SK-N-SH (cell line): Measurements from ENCODE around the gene CCND1. TPM values are rescaled to one million over a fixed set of nuclear protein-coding genes. Genes with fewer than 3 reads are reported as not detected.

Experiments used
- CTCF ChIA-PET: fragments of 300-600, 350-600 bp; formaldehyde crosslinking; extraction: SDS; loops from one replicate; lab custom pipeline; 2021; lab: Yijun Ruan, JAX
- POLR2A ChIA-PET: fragments of 350-600 bp; sonication (Branson Sonifier 250); formaldehyde crosslinking; extraction: SDS; loops from one replicate; lab custom pipeline; 2020; ENCODE audit warnings: antibody characterized with exemption, inconsistent platforms; lab: Yijun Ruan, JAX
- DNase-seq: peaks from one replicate; pipeline ENCODE4 v3.0.0; 2012
- H2AFZ ChIP-seq: fragments of 200-600 bp; sonication (generic); 2 replicates; pipeline ENCODE4 v1.8.1; 2016; ENCODE audit warnings: antibody characterized with exemption, mild to moderate bottlenecking, low read depth
- H3F3A ChIP-seq: fragments of 200-600 bp; sonication (generic); replicated peaks from 2 replicates; pipeline ENCODE3; 2016; ENCODE audit warnings: antibody characterized with exemption, mild to moderate bottlenecking; ENCODE audit not compliant: insufficient read depth
- H3K27ac ChIP-seq, 2 experiments: fragments of 200-500 bp in 1 of 2; fragments of 200-600 bp in 1 of 2; sonication (Bioruptor generic) in 1 of 2; sonication (generic), shearing (Covaris generic) in 1 of 2; 2 replicates each; pipeline versions ENCODE4 v1.5.1 to v1.6.1; 2014 to 2016; ENCODE audit warnings: low read depth in 2 of 2, inconsistent platforms in 1 of 2, low read length in 1 of 2, mild to moderate bottlenecking in 1 of 2, mixed read lengths in 1 of 2
- H3K27me3 ChIP-seq: fragments of 200-600 bp; sonication (generic), shearing (Covaris generic); 2 replicates; pipeline ENCODE4 v1.6.1; 2016; ENCODE audit warnings: mixed run types; ENCODE audit not compliant: insufficient read depth
- H3K36me3 ChIP-seq, 2 experiments: fragments of 200-500 bp in 1 of 2; fragments of 200-600 bp in 1 of 2; sonication (Bioruptor generic) in 1 of 2; sonication (generic) in 1 of 2; replicated peaks in 1 of 2; 2 replicates each; pipeline versions ENCODE3 to v1.5.1; 2014 to 2016; ENCODE audit warnings: low read length in 1 of 2, mild to moderate bottlenecking in 1 of 2; ENCODE audit not compliant: insufficient read depth in 2 of 2, control insufficient read depth in 1 of 2
- H3K4me1 ChIP-seq, 2 experiments: fragments of 200-500 bp in 1 of 2; fragments of 200-600 bp in 1 of 2; sonication (Bioruptor generic) in 1 of 2; sonication (generic), shearing (Covaris generic) in 1 of 2; 2 replicates each; pipeline versions ENCODE4 v1.5.1 to v1.6.1; 2014 to 2016; ENCODE audit warnings: low read depth in 1 of 2, low read length in 1 of 2, mixed run types in 1 of 2; ENCODE audit not compliant: insufficient read depth in 2 of 2, control insufficient read depth in 1 of 2
- H3K4me2 ChIP-seq: fragments of 200-600 bp; sonication (generic), shearing (Covaris generic); 2 replicates; pipeline ENCODE4 v1.6.1; 2017; ENCODE audit warnings: mixed run types
- H3K4me3 ChIP-seq, 2 experiments: fragments of 200-500 bp in 1 of 2; fragments of 200-600 bp in 1 of 2; sonication (Bioruptor generic) in 1 of 2; sonication (generic), shearing (Covaris generic) in 1 of 2; 2 replicates each; pipeline versions ENCODE4 v1.5.1 to v1.8.1; 2014 to 2016; ENCODE audit warnings: low read depth in 2 of 2, inconsistent platforms in 1 of 2, low read length in 1 of 2, mild to moderate bottlenecking in 1 of 2, mixed read lengths in 1 of 2, moderate library complexity in 1 of 2
- H3K79me2 ChIP-seq: fragments of 200-600 bp; sonication (generic); 2 replicates; pipeline ENCODE4 v1.8.1; 2017; ENCODE audit warnings: mild to moderate bottlenecking; ENCODE audit not compliant: insufficient read depth
- H3K9ac ChIP-seq: fragments of 200-600 bp; sonication (generic); 2 replicates; pipeline ENCODE4 v1.6.1; 2017; ENCODE audit warnings: mixed run types
- H3K9me2 ChIP-seq: fragments of 200-600 bp; sonication (generic); 2 replicates; pipeline ENCODE4 v1.6.1; 2017; ENCODE audit warnings: mixed run types
- H3K9me3 ChIP-seq: fragments of 200-600 bp; sonication (generic); 2 replicates; pipeline ENCODE4 v1.6.1; 2017; ENCODE audit warnings: mixed run types, mild to moderate bottlenecking, moderate library complexity
- H4K20me1 ChIP-seq: fragments of 200-600 bp; sonication (generic); 2 replicates; pipeline ENCODE4 v1.6.1; 2017; ENCODE audit warnings: mild to moderate bottlenecking, mixed run types; ENCODE audit not compliant: insufficient read depth
- EP300 ChIP-seq, 2 experiments: IDR thresholded peaks; 2 replicates each; pipeline versions ENCODE4 v1.4.0 to v1.6.1; 2012; ENCODE audit warnings: borderline replicate concordance in 1 of 2, low read depth in 1 of 2, low read length in 1 of 2
- MXI1 ChIP-seq: IDR thresholded peaks from 2 replicates; pipeline ENCODE4 v1.6.1; 2012; ENCODE audit warnings: mild to moderate bottlenecking, low read depth, low read length, improper control_type of control experiment
- TEAD4 ChIP-seq: IDR thresholded peaks from 2 replicates; pipeline ENCODE4 v1.4.0; 2012; ENCODE audit warnings: mild to moderate bottlenecking, borderline replicate concordance; ENCODE audit not compliant: insufficient read depth
- WGBS: methylation state at CpG from one replicate; pipeline ENCODE4 v1.1.6; 2017; ENCODE audit warnings: low lambda C conversion rate; 5-methylcytosine and 5-hydroxymethylcytosine counted together
- polyA plus RNA-seq, 3 experiments: library from polyadenylated mRNA; depleted of rRNA; stranded (reverse); fragments of >200 nt; gene quantifications; 2 replicates each; pipeline ENCODE4 v1.2.3, GENCODE V29; 2012
- TF ChIP-seq, protein P1 (sequence below): IDR thresholded peaks from 2 replicates; pipeline ENCODE4; 2012
- TF ChIP-seq, protein P2 (sequence below): fragments of 200-600 bp; sonication (generic); IDR thresholded peaks from 2 replicates; pipeline ENCODE4 v1.6.1; 2017; ENCODE audit warnings: antibody characterized with exemption, mild to moderate bottlenecking, moderate library complexity

Gene CCND1
- polyA plus RNA-seq, 1 of the 3 experiments (the other 2 are of a cell fraction): 242 TPM

- WGBS: 89% methylated on average over 15 of the region's 16 CpGs
- POLR2A ChIA-PET: no interaction called here
- CTCF ChIA-PET: interaction anchor here (0.9 to 8.9 kb wide), 4 partner anchors 8 to 561 kb away, joined by 3 to 84 read pairs (median 46); no protein-coding TSS in a partner anchor
- Histone ChIP-seq H3K4me3 (no peak overlapping the region), H4K20me1 (no peaks in the 10 kb centered on the region), H3K4me2 (no peak overlapping the region), H3K27ac (no peak overlapping the region), H3K9me2 (no peaks in the 10 kb centered on the region)
- DNase-seq: peak; percentile 61
- TF ChIP-seq, protein P1, sequence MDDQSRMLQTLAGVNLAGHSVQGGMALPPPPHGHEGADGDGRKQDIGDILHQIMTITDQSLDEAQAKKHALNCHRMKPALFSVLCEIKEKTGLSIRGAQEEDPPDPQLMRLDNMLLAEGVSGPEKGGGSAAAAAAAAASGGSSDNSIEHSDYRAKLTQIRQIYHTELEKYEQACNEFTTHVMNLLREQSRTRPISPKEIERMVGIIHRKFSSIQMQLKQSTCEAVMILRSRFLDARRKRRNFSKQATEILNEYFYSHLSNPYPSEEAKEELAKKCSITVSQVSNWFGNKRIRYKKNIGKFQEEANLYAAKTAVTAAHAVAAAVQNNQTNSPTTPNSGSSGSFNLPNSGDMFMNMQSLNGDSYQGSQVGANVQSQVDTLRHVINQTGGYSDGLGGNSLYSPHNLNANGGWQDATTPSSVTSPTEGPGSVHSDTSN: no peak
- TF ChIP-seq, protein P2, sequence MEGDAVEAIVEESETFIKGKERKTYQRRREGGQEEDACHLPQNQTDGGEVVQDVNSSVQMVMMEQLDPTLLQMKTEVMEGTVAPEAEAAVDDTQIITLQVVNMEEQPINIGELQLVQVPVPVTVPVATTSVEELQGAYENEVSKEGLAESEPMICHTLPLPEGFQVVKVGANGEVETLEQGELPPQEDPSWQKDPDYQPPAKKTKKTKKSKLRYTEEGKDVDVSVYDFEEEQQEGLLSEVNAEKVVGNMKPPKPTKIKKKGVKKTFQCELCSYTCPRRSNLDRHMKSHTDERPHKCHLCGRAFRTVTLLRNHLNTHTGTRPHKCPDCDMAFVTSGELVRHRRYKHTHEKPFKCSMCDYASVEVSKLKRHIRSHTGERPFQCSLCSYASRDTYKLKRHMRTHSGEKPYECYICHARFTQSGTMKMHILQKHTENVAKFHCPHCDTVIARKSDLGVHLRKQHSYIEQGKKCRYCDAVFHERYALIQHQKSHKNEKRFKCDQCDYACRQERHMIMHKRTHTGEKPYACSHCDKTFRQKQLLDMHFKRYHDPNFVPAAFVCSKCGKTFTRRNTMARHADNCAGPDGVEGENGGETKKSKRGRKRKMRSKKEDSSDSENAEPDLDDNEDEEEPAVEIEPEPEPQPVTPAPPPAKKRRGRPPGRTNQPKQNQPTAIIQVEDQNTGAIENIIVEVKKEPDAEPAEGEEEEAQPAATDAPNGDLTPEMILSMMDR: peak; percentile 34
- TF ChIP-seq, all 33 proteins: peak for 1
- peaks cover 5% of the 10 kb centered on the region for H3F3A ChIP-seq
- H3K9me3 ChIP-seq: no peaks in the 10 kb centered on the region
- H2AFZ ChIP-seq: no peak overlapping the region
- no peaks in the 10 kb centered on the region for H3K27me3 ChIP-seq
- no peak overlapping the region for H3K9ac ChIP-seq
- peaks cover under 1 to 31% of the 10 kb centered on the region in 2 experiments for H3K36me3 ChIP-seq
- H3K4me1 ChIP-seq: no peaks in the 10 kb centered on the region
- H3K79me2 ChIP-seq: no peaks in the 10 kb centered on the region
These were observed 21.2 kb downstream of the CCND1 start for GRCh38 chr11:69662021-69662698.

DNA sequence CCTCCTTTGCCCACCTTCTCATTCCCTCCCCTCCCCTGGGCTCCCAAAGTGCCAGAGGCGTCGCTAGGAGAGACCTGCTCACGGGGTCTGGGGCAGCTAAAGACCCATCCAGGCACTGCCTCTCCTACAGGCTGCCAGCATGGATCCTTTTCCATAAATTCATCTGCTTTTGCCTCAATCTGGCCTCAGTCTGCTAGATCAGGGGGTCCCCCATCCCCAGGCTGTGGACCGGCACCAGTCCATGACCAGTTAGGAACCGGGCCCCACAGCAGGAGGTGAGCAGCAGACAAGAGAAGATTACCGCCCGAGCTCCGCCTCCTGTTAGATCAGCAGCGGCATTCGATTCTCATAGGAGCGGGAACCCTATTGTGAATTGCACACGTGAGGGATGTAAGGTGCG lies 21.9 kb downstream of the CCND1 start:
- no peaks in the 10 kb centered on the region for H3K4me1 ChIP-seq
- ChIA-PET POLR2A (no interaction called here), CTCF (interaction anchor here (0.9 to 8.9 kb wide), 3 partner anchors 20 to 561 kb away, joined by 3 to 84 read pairs (median 11); no protein-coding TSS in a partner anchor)
- WGBS: 96% methylated on average over 13 of the region's 13 CpGs
- H3K27me3 ChIP-seq: no peaks in the 10 kb centered on the region
- H4K20me1 ChIP-seq: no peaks in the 10 kb centered on the region
- no peak overlapping the region for H3K27ac ChIP-seq
- H3K9me2 ChIP-seq: no peaks in the 10 kb centered on the region
- H3F3A ChIP-seq: peaks cover 5% of the 10 kb centered on the region
- TF ChIP-seq MXI1: no peak
- no peak for TF ChIP-seq TEAD4
- TF ChIP-seq, protein P2: no peak
- no peak for TF ChIP-seq EP300 (IDR thresholded peaks at IDR 0.05; ENCODE audit: borderline replicate concordance in 1 of 2, low read depth in 1 of 2, low read length in 1 of 2)
- peak; percentile 19 for DNase-seq
- H3K79me2 ChIP-seq: peaks cover 5% of the 10 kb centered on the region; the same call in 1 of the 2 replicates
- no peak overlapping the region for H2AFZ ChIP-seq
- no peak overlapping the region for H3K9ac ChIP-seq
- peaks cover 7 to 37% of the 10 kb centered on the region in 2 experiments for H3K36me3 ChIP-seq
- no peaks in the 10 kb centered on the region for H3K9me3 ChIP-seq
- no peak overlapping the region for H3K4me3 ChIP-seq
- H3K4me2 ChIP-seq: no peak overlapping the region
